ENCODE measurements around the gene RPS10.

Gene RPS10

GRCh38 chr6:34386316-34387137, 39.3 kb downstream of the RPS10 start:
- no peak for TF ChIP-seq CTCF (IDR thresholded peaks at IDR 0.05; ENCODE audit: extremely low read depth, missing control alignments)
- no peak for DNase-seq (ENCODE audit: low spot score)

GRCh38 chr6:34385793-34386195, 40.1 kb downstream of the RPS10 start:
- no peak for DNase-seq (ENCODE audit: low spot score)
- no peak for TF ChIP-seq CTCF (IDR thresholded peaks at IDR 0.05; ENCODE audit: extremely low read depth, missing control alignments)

- TF ChIP-seq CTCF (IDR thresholded peaks at IDR 0.05; ENCODE audit: extremely low read depth, missing control alignments): no peak
- DNase-seq (ENCODE audit: low spot score): no peak
These were observed 41.3 kb downstream of the RPS10 start for GRCh38 chr6:34384321-34385153.

GRCh38 chr6:34383656-34384320, 42.1 kb downstream of the RPS10 start:
- no peak for TF ChIP-seq CTCF (IDR thresholded peaks at IDR 0.05; ENCODE audit: extremely low read depth, missing control alignments)
- no peak for DNase-seq (ENCODE audit: low spot score)

GRCh38 chr6:34383161-34383631, 42.7 kb downstream of the RPS10 start:
- DNase-seq (ENCODE audit: low spot score): no peak
- TF ChIP-seq CTCF (IDR thresholded peaks at IDR 0.05; ENCODE audit: extremely low read depth, missing control alignments): no peak

- TF ChIP-seq CTCF (IDR thresholded peaks at IDR 0.05; ENCODE audit: extremely low read depth, missing control alignments): no peak
- DNase-seq (ENCODE audit: low spot score): no peak
These were observed 44.8 kb downstream of the RPS10 start for GRCh38 chr6:34381081-34381480.

All from GM20000 (cell line).